ENCODE measurements around the gene RALGPS1.

Gene RALGPS1

DNA sequence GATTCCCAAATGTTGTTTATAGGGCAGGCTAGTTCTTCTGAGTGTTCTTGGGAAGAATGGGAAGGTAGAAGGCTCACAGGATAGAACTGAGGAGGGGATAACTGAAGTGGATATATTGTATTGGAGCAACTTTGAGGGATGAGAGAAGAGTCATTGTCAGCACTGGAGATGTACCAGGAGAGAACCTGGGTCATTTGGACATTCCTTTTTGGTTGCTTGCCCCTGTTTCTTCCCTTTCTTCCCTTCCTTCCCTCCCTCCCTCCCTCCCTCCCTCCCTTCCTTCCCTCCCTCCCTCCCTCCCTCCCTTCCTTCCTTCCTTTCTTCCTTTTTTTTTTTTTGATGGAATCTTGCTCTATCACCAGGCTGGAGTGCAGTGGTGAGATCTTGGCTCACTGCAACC, 45.3 kb downstream of the RALGPS1 start:
- Histone ChIP-seq H3K9me3 (ENCODE audit: control insufficient read depth, low read depth, low read length) (no peaks in the 10 kb centered on the region), H3K27me3 (ENCODE audit: control insufficient read depth, insufficient read depth, low read length) (no peaks in the 10 kb centered on the region), H3K9ac (ENCODE audit: low read length) (no peak overlapping the region), H3K27ac (ENCODE audit: low read length) (no peak overlapping the region), H3K4me3 (ENCODE audit: low read length) (no peak overlapping the region), H3K4me1 (ENCODE audit: control insufficient read depth, low read depth, low read length) (peaks cover 4% of the 10 kb centered on the region), H3K36me3 (ENCODE audit: control insufficient read depth, low read depth, low read length) (no peaks in the 10 kb centered on the region)

DNA sequence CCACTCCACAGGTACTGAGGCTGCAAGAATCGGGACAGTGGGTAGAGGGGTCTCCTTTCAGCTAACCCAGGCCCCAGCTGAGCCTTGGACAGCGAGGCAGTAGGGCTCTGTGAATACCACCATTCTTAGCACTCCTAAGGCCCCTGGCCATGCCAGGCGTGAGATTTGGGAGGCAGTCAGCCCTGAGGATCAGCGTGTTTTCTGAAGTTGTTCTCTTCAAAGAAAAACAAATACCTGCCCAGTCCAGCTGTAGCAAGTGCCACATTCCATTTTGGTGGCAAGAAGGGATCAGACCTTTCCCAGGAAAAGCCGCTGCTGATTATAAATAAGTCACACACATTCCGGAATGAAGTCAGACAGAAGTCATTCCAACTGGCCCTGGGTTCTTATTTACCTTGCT, 47.8 kb downstream of the RALGPS1 start:
- no peak overlapping the region for H3K9ac ChIP-seq (ENCODE audit: low read length)
- H3K4me1 ChIP-seq (ENCODE audit: control insufficient read depth, low read depth, low read length), result peaks cover 8% of the 10 kb centered on the region
- H3K27me3 ChIP-seq (ENCODE audit: control insufficient read depth, insufficient read depth, low read length), result no peaks in the 10 kb centered on the region
- no peak overlapping the region for H3K4me3 ChIP-seq (ENCODE audit: low read length)
- H3K36me3 ChIP-seq (ENCODE audit: control insufficient read depth, low read depth, low read length), result no peaks in the 10 kb centered on the region
- no peak overlapping the region for H3K27ac ChIP-seq (ENCODE audit: low read length)
- H3K9me3 ChIP-seq (ENCODE audit: control insufficient read depth, low read depth, low read length), result no peaks in the 10 kb centered on the region

DNA sequence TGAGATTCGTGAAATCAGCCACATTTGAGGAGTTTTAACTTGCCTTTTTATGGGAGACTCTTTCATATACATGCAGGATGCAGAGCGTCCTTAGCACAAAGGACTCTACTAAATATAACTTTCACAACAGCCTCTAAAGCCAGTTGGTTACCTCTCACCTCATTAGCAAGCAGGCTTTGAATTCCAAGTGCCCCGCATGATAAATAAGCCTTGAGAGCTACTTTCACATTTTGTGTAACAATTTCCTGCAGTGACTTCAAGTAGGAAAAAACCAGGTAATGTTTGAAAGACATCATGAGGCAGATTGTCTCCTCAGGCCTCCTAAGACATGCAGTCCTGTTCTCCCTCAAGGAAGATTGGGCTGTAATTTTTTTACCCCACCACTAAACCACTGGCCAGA, 50.5 kb downstream of the RALGPS1 start:
- peaks cover 8% of the 10 kb centered on the region for H3K4me1 ChIP-seq (ENCODE audit: control insufficient read depth, low read depth, low read length)
- no peak overlapping the region for H3K9ac ChIP-seq (ENCODE audit: low read length)
- H3K27me3 ChIP-seq (ENCODE audit: control insufficient read depth, insufficient read depth, low read length), result no peaks in the 10 kb centered on the region
- no peak overlapping the region for H3K27ac ChIP-seq (ENCODE audit: low read length)
- no peak overlapping the region for H3K4me3 ChIP-seq (ENCODE audit: low read length)
- no peaks in the 10 kb centered on the region for H3K9me3 ChIP-seq (ENCODE audit: control insufficient read depth, low read depth, low read length)
- H3K36me3 ChIP-seq (ENCODE audit: control insufficient read depth, low read depth, low read length), result no peaks in the 10 kb centered on the region

DNA sequence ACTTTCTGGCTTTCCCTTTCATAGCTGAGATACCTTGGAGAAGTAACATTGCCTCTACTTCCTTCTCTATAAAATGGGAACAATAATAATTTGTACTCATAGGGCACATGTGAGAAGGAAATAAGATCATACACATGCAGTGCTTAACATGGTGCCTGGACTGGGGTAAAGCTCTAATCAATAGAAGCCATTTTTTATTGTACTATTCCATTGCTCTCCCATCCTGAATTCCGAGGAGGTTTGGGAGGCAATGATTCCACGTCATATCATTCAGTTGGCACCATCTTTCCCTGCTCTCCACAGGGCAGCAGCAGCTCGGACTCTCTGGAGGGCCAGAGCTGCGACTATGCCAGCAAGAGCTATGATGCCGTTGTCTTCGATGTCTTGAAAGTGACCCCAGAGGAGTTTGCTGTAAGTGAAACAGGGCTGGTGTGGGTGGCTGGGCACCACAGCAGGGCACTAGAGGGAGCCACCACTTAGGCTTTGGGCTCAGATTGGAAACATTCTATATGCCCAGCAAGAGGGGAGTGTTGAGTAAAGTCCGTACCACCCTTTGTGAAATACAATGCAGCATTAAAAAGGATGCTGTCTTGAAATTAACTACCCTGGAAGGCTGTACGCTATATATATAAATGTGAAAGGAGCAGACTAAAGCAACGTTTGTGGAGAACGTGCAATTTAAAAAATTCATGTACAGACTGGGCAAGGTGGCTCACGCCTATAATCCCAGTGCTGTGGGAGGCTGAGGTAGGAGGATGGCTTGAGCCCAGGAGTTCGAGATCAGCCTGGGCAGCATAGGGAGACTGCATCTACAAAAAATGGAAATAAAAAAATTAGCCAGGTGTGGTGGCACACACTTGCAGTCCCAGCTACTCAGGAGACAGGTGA, 51.2 kb downstream of the RALGPS1 start:
- peaks cover 8% of the 10 kb centered on the region for H3K4me1 ChIP-seq (ENCODE audit: control insufficient read depth, low read depth, low read length)
- H3K27me3 ChIP-seq (ENCODE audit: control insufficient read depth, insufficient read depth, low read length), result no peaks in the 10 kb centered on the region
- H3K9ac ChIP-seq (ENCODE audit: low read length), result no peak overlapping the region
- no peak overlapping the region for H3K27ac ChIP-seq (ENCODE audit: low read length)
- H3K9me3 ChIP-seq (ENCODE audit: control insufficient read depth, low read depth, low read length), result no peaks in the 10 kb centered on the region
- H3K4me3 ChIP-seq (ENCODE audit: low read length), result no peak overlapping the region
- no peaks in the 10 kb centered on the region for H3K36me3 ChIP-seq (ENCODE audit: control insufficient read depth, low read depth, low read length)

DNA sequence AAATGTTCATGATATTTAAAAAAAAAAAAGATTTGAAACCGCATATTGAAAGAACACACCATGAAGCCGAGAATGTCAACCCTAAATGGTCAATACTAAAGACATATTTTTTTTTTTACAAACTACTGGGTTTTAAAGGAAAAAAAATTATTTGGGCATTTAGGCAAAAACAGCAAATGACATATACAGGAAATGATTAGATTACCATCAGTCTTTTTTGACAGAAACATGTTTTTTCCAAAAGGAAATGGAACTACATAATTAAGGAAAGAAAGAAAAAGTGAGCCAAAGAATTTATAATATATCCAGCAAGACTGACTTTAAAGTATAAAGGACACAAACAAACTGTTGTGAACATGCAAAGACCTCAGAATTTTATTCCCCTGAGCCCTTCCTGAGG, 56.7 kb downstream of the RALGPS1 start:
- Histone ChIP-seq H3K9ac (ENCODE audit: low read length) (no peak overlapping the region), H3K27ac (ENCODE audit: low read length) (no peak overlapping the region), H3K4me3 (ENCODE audit: low read length) (no peak overlapping the region), H3K4me1 (ENCODE audit: control insufficient read depth, low read depth, low read length) (no peaks in the 10 kb centered on the region), H3K36me3 (ENCODE audit: control insufficient read depth, low read depth, low read length) (no peaks in the 10 kb centered on the region), H3K9me3 (ENCODE audit: control insufficient read depth, low read depth, low read length) (no peaks in the 10 kb centered on the region), H3K27me3 (ENCODE audit: control insufficient read depth, insufficient read depth, low read length) (no peaks in the 10 kb centered on the region)

DNA sequence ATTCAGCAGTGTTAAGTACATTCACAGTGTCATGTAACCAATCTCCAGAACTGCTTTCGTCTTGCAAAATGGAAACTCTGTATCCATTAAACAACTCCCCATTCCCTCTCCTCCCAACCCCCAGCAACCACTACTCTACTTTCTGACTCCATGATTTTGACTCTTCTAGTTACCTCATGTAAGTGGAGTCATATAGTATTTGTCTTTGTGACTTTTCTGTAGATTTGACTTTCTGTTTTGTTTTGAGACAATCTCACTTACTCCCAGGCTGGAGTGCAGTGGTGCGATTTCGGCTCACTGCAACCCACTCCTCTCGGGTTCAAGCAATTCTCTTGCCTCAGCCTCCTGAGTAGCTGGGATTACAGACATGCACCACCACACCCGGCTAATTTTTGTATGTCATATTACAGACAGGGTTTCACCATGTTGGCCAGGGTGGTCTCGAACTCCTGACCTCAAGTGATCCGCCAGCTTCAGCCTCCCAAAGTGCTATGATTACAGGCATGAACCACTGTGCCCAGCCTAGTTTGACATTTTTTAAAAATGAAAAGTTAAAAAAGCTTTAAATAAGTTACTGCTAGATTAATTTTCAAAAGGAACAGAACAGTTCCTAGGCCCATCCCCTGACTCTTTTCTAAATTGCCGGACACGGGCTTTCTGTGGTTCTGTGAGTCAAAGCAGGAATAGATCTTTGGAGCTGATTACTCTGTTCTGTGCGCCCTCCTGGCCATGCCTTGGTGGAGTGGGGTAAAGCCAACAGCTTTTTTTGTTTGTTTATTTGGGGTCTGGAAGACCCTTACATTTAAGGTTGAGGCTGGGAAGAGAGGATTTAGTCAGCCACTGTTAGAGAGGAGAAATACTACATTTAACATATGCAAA, 59.3 kb downstream of the RALGPS1 start:
- Histone ChIP-seq H3K9me3 (ENCODE audit: control insufficient read depth, low read depth, low read length) (no peaks in the 10 kb centered on the region), H3K4me1 (ENCODE audit: control insufficient read depth, low read depth, low read length) (no peaks in the 10 kb centered on the region), H3K4me3 (ENCODE audit: low read length) (no peak overlapping the region), H3K27ac (ENCODE audit: low read length) (no peak overlapping the region), H3K36me3 (ENCODE audit: control insufficient read depth, low read depth, low read length) (no peaks in the 10 kb centered on the region), H3K27me3 (ENCODE audit: control insufficient read depth, insufficient read depth, low read length) (no peaks in the 10 kb centered on the region), H3K9ac (ENCODE audit: low read length) (no peak overlapping the region)

DNA sequence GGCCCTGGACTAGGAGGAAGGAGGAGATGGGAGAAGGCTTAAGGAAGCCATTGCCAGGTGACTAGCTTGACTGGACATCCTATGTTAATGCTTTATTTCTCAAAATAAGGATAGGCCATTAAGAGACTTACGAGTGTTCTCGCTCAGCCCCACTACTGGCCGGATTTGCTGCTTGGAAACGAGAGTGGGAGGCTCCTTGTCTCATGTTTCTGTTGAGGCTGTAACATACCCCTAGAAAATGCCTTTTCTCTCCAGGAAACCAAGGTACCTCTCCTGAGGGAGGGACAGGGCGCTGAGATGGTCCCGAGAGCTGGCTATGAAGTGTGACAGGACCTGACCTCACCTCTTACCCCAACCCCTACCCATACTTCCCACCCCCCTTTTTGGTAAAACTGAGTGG, 60.0 kb downstream of the RALGPS1 start:
- Histone ChIP-seq H3K9ac (ENCODE audit: low read length) (no peak overlapping the region), H3K4me1 (ENCODE audit: control insufficient read depth, low read depth, low read length) (no peaks in the 10 kb centered on the region), H3K27me3 (ENCODE audit: control insufficient read depth, insufficient read depth, low read length) (no peaks in the 10 kb centered on the region)

DNA sequence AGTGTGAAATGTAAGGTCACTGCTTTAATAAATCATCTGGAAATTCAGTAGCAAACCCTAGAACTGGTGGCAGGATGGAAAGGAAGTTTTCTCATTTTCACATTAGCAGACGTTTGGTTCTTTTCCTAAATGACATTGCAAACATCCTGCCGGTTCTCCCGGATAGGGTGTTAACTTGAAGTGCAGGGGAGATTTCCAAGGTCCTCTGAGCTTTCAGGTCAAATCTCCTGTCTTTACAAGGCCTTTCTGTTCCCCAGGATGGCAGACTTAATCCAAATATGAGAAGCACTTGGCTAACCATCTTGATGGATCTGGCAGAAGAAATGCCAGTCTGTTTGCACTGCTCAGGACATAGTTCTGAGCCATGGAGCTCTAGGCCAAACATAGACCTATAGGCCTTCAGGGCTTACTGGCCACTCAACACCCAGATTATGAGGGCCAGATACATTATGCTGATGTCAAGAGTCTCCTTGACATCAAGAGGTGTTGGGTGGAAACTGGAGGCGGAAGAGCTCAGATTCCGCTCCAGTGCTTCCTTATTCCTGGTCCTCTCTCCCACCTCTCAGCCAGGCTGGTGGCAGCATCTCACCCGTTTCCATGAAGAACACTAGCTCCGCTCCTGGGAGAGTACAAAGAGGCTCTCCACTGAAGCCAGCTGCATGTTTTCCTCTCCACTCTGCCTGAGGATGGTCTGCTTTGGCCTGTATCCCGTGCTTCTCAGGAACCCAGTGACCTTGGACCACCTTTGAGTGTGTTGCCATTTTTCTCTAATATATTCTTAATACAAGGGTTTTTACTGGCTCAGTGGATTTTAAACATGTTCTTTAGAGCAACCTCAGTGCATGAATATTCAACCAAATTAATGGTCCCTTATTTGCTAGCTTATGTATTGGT, 61.0 kb downstream of the RALGPS1 start:
- Histone ChIP-seq H3K4me1 (ENCODE audit: control insufficient read depth, low read depth, low read length) (no peaks in the 10 kb centered on the region), H3K4me3 (ENCODE audit: low read length) (no peak overlapping the region), H3K27me3 (ENCODE audit: control insufficient read depth, insufficient read depth, low read length) (no peaks in the 10 kb centered on the region), H3K36me3 (ENCODE audit: control insufficient read depth, low read depth, low read length) (no peaks in the 10 kb centered on the region), H3K9me3 (ENCODE audit: control insufficient read depth, low read depth, low read length) (no peaks in the 10 kb centered on the region), H3K9ac (ENCODE audit: low read length) (no peak overlapping the region), H3K27ac (ENCODE audit: low read length) (no peak overlapping the region)

More for the DNA sequence above, 60.0 kb downstream of the RALGPS1 start:
- no peaks in the 10 kb centered on the region for H3K9me3 ChIP-seq (ENCODE audit: control insufficient read depth, low read depth, low read length)
- no peak overlapping the region for H3K27ac ChIP-seq (ENCODE audit: low read length)
- no peak overlapping the region for H3K4me3 ChIP-seq (ENCODE audit: low read length)
- no peaks in the 10 kb centered on the region for H3K36me3 ChIP-seq (ENCODE audit: control insufficient read depth, low read depth, low read length)

DNA sequence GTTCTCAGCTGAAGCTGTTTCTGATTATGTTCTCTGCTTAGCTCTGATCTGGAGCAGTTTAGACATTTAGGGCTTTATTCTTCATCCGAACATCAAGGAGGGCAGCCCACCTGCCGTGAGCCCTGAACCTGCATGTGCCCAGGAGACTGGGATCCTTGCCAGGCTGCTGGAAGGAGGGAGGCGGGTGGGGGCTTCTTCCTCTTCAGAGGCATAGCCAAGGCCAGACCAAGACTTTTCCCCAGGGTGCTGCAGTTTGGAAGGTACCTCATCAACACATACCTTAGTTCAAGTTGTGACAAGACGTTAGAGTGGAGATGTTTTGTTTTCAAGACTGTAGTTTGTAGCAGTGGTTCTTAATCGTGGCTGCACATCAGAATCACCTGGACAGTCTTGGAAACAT, 64.9 kb downstream of the RALGPS1 start:
- no peaks in the 10 kb centered on the region for H3K4me1 ChIP-seq (ENCODE audit: control insufficient read depth, low read depth, low read length)
- no peak overlapping the region for H3K4me3 ChIP-seq (ENCODE audit: low read length)
- H3K36me3 ChIP-seq (ENCODE audit: control insufficient read depth, low read depth, low read length), result no peaks in the 10 kb centered on the region
- H3K27ac ChIP-seq (ENCODE audit: low read length), result no peak overlapping the region
- H3K9me3 ChIP-seq (ENCODE audit: control insufficient read depth, low read depth, low read length), result no peaks in the 10 kb centered on the region
- H3K9ac ChIP-seq (ENCODE audit: low read length), result no peak overlapping the region
- H3K27me3 ChIP-seq (ENCODE audit: control insufficient read depth, insufficient read depth, low read length), result no peaks in the 10 kb centered on the region

DNA sequence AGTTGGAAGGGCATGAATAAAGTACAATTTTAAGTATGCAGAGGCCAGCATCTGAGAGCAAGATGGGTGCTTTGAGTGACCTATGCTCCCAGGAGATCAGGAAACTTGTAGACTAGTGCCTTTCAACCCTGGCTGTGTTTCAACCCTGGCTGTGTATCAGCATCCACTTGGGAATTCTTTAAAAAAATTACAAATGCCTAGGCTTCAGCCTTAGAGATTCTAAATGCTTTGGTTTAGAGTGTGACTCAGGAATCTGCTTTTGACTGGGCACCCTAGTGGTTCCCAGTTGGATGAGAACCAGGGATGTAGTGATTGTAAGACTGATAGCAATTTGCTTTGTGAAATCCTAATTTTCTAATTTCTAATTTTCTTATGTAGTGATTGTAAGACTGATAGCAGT, 65.6 kb downstream of the RALGPS1 start:
- Histone ChIP-seq H3K36me3 (ENCODE audit: control insufficient read depth, low read depth, low read length) (no peaks in the 10 kb centered on the region), H3K27me3 (ENCODE audit: control insufficient read depth, insufficient read depth, low read length) (no peaks in the 10 kb centered on the region), H3K4me3 (ENCODE audit: low read length) (no peak overlapping the region), H3K27ac (ENCODE audit: low read length) (no peak overlapping the region), H3K9me3 (ENCODE audit: control insufficient read depth, low read depth, low read length) (no peaks in the 10 kb centered on the region), H3K4me1 (ENCODE audit: control insufficient read depth, low read depth, low read length) (no peaks in the 10 kb centered on the region), H3K9ac (ENCODE audit: low read length) (no peak overlapping the region)

DNA sequence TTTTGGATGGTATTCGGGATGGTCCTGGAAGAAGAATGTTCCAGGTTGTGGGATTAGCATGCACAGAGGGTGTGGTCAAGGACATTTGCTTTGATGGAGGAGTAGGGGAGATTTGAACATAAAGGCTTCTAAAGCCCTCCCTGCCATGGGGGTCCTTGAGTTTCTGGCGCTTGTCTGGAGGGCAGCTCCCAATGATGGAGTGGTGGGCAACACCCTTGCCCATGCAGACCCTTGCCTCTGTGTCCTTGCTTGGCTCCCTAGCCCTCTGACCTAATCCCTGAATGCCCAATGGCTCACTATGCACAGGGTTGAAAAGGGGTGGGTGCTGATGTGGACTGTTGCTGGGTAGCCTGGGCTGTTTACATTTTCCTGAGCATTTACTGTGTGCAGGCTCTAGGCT, 66.6 kb downstream of the RALGPS1 start:
- no peaks in the 10 kb centered on the region for H3K27me3 ChIP-seq (ENCODE audit: control insufficient read depth, insufficient read depth, low read length)
- no peaks in the 10 kb centered on the region for H3K36me3 ChIP-seq (ENCODE audit: control insufficient read depth, low read depth, low read length)
- H3K9ac ChIP-seq (ENCODE audit: low read length), result no peak overlapping the region
- H3K4me1 ChIP-seq (ENCODE audit: control insufficient read depth, low read depth, low read length), result no peaks in the 10 kb centered on the region
- H3K9me3 ChIP-seq (ENCODE audit: control insufficient read depth, low read depth, low read length), result no peaks in the 10 kb centered on the region
- no peak overlapping the region for H3K4me3 ChIP-seq (ENCODE audit: low read length)
- no peak overlapping the region for H3K27ac ChIP-seq (ENCODE audit: low read length)

Data from iPS-18a (cell line).